Motor neuron (in vitro differentiated cells): Measurements from ENCODE around the gene UQCC3. TPM values are rescaled to one million over a fixed set of nuclear protein-coding genes. Genes with fewer than 3 reads are reported as not detected.

Source experiments
- total RNA-seq, 8 experiments: library from RNA; unstranded; fragments of 300-600 nt; gene quantifications; 2 replicates each; pipeline versions ENCODE4 v1.2.3 to v1.2.4, GENCODE V29; 2022

UQCC3 gene
- total RNA-seq, 8 experiments from 2014 or later: 7.9 to 17.7 (median 10.3) TPM

Other genes with a start within 250 kb of the UQCC3 start
- 10 to 100 TPM in 4 of 8 experiments, 1 to 10 TPM in 4; 1.2 to 93.7 (median 13.5) TPM for gene AHNAK, start 124.9 kb upstream of the UQCC3 start, total RNA-seq
- 1,000 to 10,000 TPM; 1,525 to 3,247 (median 2,152) TPM for gene EEF1G, start 97.8 kb upstream of the UQCC3 start, total RNA-seq
- gene TUT1, start 80.2 kb upstream of the UQCC3 start, total RNA-seq: 10 to 100 TPM; 11.5 to 24.4 (median 17.3) TPM
- gene MTA2, start 69.8 kb upstream of the UQCC3 start, total RNA-seq: 100 to 1,000 TPM in 3 of 8 experiments, 10 to 100 TPM in 5; 49.1 to 146 (median 83.3) TPM
- 10 to 100 TPM in 4 of 8 experiments, 1 to 10 TPM in 4; 1.4 to 56.9 (median 10.0) TPM for gene EML3, start 58.9 kb upstream of the UQCC3 start, total RNA-seq
- gene ROM1, start 58.4 kb upstream of the UQCC3 start, total RNA-seq: 10 to 100 TPM in 1 of 8 experiments, 1 to 10 TPM in 6, under 1 TPM in 1; 0.49 to 14.5 (median 4.8) TPM
- 10 to 100 TPM; 28.6 to 56.5 (median 37.0) TPM for gene B3GAT3, start 49.7 kb upstream of the UQCC3 start, total RNA-seq
- 100 to 1,000 TPM in 7 of 8 experiments, 10 to 100 TPM in 1; 97.8 to 296 (median 172) TPM for gene GANAB, start 25.1 kb upstream of the UQCC3 start, total RNA-seq
- gene INTS5, start 18.4 kb upstream of the UQCC3 start, total RNA-seq: 10 to 100 TPM; 10.8 to 24.8 (median 17.9) TPM
- 100 to 1,000 TPM in 4 of 8 experiments, 10 to 100 TPM in 4; 51.9 to 159 (median 95.0) TPM for gene C11orf98, start 6.5 kb upstream of the UQCC3 start, total RNA-seq
- 10 to 100 TPM; 25.7 to 90.2 (median 37.9) TPM for gene CSKMT, start 6.4 kb upstream of the UQCC3 start, total RNA-seq
- gene LBHD1, start 594 bp downstream of the UQCC3 start, total RNA-seq: 10 to 100 TPM in 3 of 8 experiments, 1 to 10 TPM in 5; 2.8 to 32.4 (median 4.6) TPM
- gene UBXN1, start 7.4 kb downstream of the UQCC3 start, total RNA-seq: 100 to 1,000 TPM in 7 of 8 experiments, 10 to 100 TPM in 1; 95.5 to 132 (median 123) TPM
- gene LRRN4CL, start 17.9 kb downstream of the UQCC3 start, total RNA-seq: 1 to 10 TPM in 2 of 8 experiments, under 1 TPM in 6; 0.33 to 9.3 (median 0.49) TPM
- gene BSCL2, start 35.8 kb downstream of the UQCC3 start, total RNA-seq: 100 to 1,000 TPM in 6 of 8 experiments, 10 to 100 TPM in 2; 55.0 to 446 (median 341) TPM
- gene GNG3, start 36.0 kb downstream of the UQCC3 start, total RNA-seq: 100 to 1,000 TPM in 5 of 8 experiments, under 1 TPM in 3; 0.61 to 171 (median 111) TPM
- gene HNRNPUL2, start 55.8 kb downstream of the UQCC3 start, total RNA-seq: 10 to 100 TPM; 13.4 to 55.2 (median 27.8) TPM
- 10 to 100 TPM; 41.6 to 67.2 (median 48.7) TPM for gene TTC9C, start 56.8 kb downstream of the UQCC3 start, total RNA-seq
- gene ZBTB3, start 82.5 kb downstream of the UQCC3 start, total RNA-seq: 10 to 100 TPM in 3 of 8 experiments, 1 to 10 TPM in 5; 7.4 to 12.8 (median 9.5) TPM
- gene POLR2G, start 89.9 kb downstream of the UQCC3 start, total RNA-seq: 100 to 1,000 TPM in 6 of 8 experiments, 10 to 100 TPM in 2; 83.4 to 178 (median 115) TPM
- gene TAF6L, start 99.7 kb downstream of the UQCC3 start, total RNA-seq: 10 to 100 TPM in 5 of 8 experiments, 1 to 10 TPM in 3; 8.7 to 40.6 (median 13.9) TPM
- gene TMEM179B, start 115.7 kb downstream of the UQCC3 start, total RNA-seq: 100 to 1,000 TPM in 1 of 8 experiments, 10 to 100 TPM in 7; 17.6 to 125 (median 42.2) TPM
- 10 to 100 TPM; 13.6 to 31.3 (median 25.3) TPM for gene TMEM223, start 120.3 kb downstream of the UQCC3 start, total RNA-seq
- 10 to 100 TPM; 22.4 to 86.6 (median 45.4) TPM for gene NXF1, start 133.8 kb downstream of the UQCC3 start, total RNA-seq
- 10 to 100 TPM; 26.2 to 54.3 (median 33.9) TPM for gene STX5, start 160.4 kb downstream of the UQCC3 start, total RNA-seq
- gene TEX54, start 161.2 kb downstream of the UQCC3 start, total RNA-seq: 1 to 10 TPM in 6 of 8 experiments, not detected in 2; 1.3 to 5.7 (median 2.1) TPM
- gene WDR74, start 167.9 kb downstream of the UQCC3 start, total RNA-seq: 100 to 1,000 TPM in 1 of 8 experiments, 10 to 100 TPM in 7; 41.4 to 110 (median 81.7) TPM
- 100 to 1,000 TPM in 7 of 8 experiments, 10 to 100 TPM in 1; 97.8 to 428 (median 211) TPM for gene SLC3A2, start 209.2 kb downstream of the UQCC3 start, total RNA-seq
- gene CHRM1, start 249.7 kb downstream of the UQCC3 start, total RNA-seq: under 1 TPM in 6 of 8 experiments, not detected in 2; 0.04 to 0.81 (median 0.19) TPM